Measurements from ENCODE around the gene OR56A5. TPM values are rescaled to one million over a fixed set of nuclear protein-coding genes. Genes with fewer than 3 reads are reported as not detected.

The OR56A5 gene
- total and polyA plus RNA-seq, 2 experiments from 2014 or later = not detected

- DNase-seq = no peak
- no peaks in the 10 kb centered on the region for H3K9me2 ChIP-seq (ENCODE audit: insufficient read depth)
- H3F3A ChIP-seq (ENCODE audit: insufficient read depth) = no peaks in the 10 kb centered on the region
- H3K27ac ChIP-seq = no peak overlapping the region
- in situ Hi-C loops (cut with MboI) = no loop called here
- no peak overlapping the region for H3K9ac ChIP-seq
- no peak overlapping the region for H3K4me2 ChIP-seq (ENCODE audit: unreplicated experiment)
- no peaks in the 10 kb centered on the region for H3K27me3 ChIP-seq (replicated peaks; ENCODE audit: insufficient read depth)
- no peaks in the 10 kb centered on the region for H3K4me1 ChIP-seq (ENCODE audit: insufficient read depth)
- H3K36me3 ChIP-seq (ENCODE audit: low read depth) = no peaks in the 10 kb centered on the region
- H3K4me3 ChIP-seq = no peak overlapping the region
- H3K79me2 ChIP-seq (ENCODE audit: insufficient read depth) = no peaks in the 10 kb centered on the region
- H4K20me1 ChIP-seq (ENCODE audit: insufficient read depth) = no peaks in the 10 kb centered on the region
- H2AFZ ChIP-seq = no peak overlapping the region
- TF ChIP-seq EZH2 (IDR thresholded peaks at IDR 0.05; ENCODE audit: insufficient read depth, poor library complexity, severe bottlenecking) (no peak), EZH2phosphoT487 (IDR thresholded peaks at IDR 0.05; ENCODE audit: insufficient read depth, low read depth) (no peak)
- no peaks in the 10 kb centered on the region for H3K9me3 ChIP-seq (ENCODE audit: low read depth)
- WGBS, 2 experiments (ENCODE audit: low coverage in 1 of 2, low lambda C conversion rate in 2 of 2, missing lambda C conversion rate in 2 of 2) = 45 to 60% methylated on average over 10 of the region's 10 CpGs
These were observed 35.2 kb downstream of the OR56A5 start for GRCh38 chr11:5933116-5933515.

- Histone ChIP-seq H3K27ac (no peak overlapping the region), H3K9me2 (ENCODE audit: insufficient read depth) (no peaks in the 10 kb centered on the region), H3F3A (ENCODE audit: insufficient read depth) (no peaks in the 10 kb centered on the region), H3K4me2 (ENCODE audit: unreplicated experiment) (no peak overlapping the region), H3K4me3 (no peak overlapping the region), H3K36me3 (ENCODE audit: low read depth) (no peaks in the 10 kb centered on the region), H2AFZ (no peak overlapping the region), H3K27me3 (replicated peaks; ENCODE audit: insufficient read depth) (no peaks in the 10 kb centered on the region), H3K9me3 (ENCODE audit: low read depth) (no peaks in the 10 kb centered on the region), H3K4me1 (ENCODE audit: insufficient read depth) (no peaks in the 10 kb centered on the region), H4K20me1 (ENCODE audit: insufficient read depth) (no peaks in the 10 kb centered on the region), H3K9ac (no peak overlapping the region), H3K79me2 (ENCODE audit: insufficient read depth) (no peaks in the 10 kb centered on the region)
- DNase-seq = no peak
- TF ChIP-seq EZH2phosphoT487 (IDR thresholded peaks at IDR 0.05; ENCODE audit: insufficient read depth, low read depth) = no peak
- no peak for TF ChIP-seq EZH2 (IDR thresholded peaks at IDR 0.05; ENCODE audit: insufficient read depth, poor library complexity, severe bottlenecking)
- 73 to 80% methylated on average over 11 of the region's 11 CpGs for WGBS, 2 experiments (ENCODE audit: low coverage in 1 of 2, low lambda C conversion rate in 2 of 2, missing lambda C conversion rate in 2 of 2)
- in situ Hi-C loops (cut with MboI) = no loop called here
These were observed 35.6 kb downstream of the OR56A5 start for GRCh38 chr11:5932671-5933070.

GRCh38 chr11:5931061-5931460, 37.2 kb downstream of the OR56A5 start:
- Histone ChIP-seq H2AFZ (no peak overlapping the region), H3K9ac (no peak overlapping the region), H4K20me1 (ENCODE audit: insufficient read depth) (no peaks in the 10 kb centered on the region), H3K4me1 (ENCODE audit: insufficient read depth) (no peaks in the 10 kb centered on the region), H3K27ac (no peak overlapping the region), H3K79me2 (ENCODE audit: insufficient read depth) (no peaks in the 10 kb centered on the region), H3K27me3 (replicated peaks; ENCODE audit: insufficient read depth) (no peaks in the 10 kb centered on the region), H3F3A (ENCODE audit: insufficient read depth) (no peaks in the 10 kb centered on the region), H3K9me3 (ENCODE audit: low read depth) (no peaks in the 10 kb centered on the region), H3K9me2 (ENCODE audit: insufficient read depth) (no peaks in the 10 kb centered on the region), H3K4me3 (no peak overlapping the region), H3K36me3 (ENCODE audit: low read depth) (no peaks in the 10 kb centered on the region), H3K4me2 (ENCODE audit: unreplicated experiment) (no peak overlapping the region)
- no peak for TF ChIP-seq EZH2 (IDR thresholded peaks at IDR 0.05; ENCODE audit: insufficient read depth, poor library complexity, severe bottlenecking)
- no peak for TF ChIP-seq EZH2phosphoT487 (IDR thresholded peaks at IDR 0.05; ENCODE audit: insufficient read depth, low read depth)
- WGBS, 2 experiments (ENCODE audit: low coverage in 1 of 2, low lambda C conversion rate in 2 of 2, missing lambda C conversion rate in 2 of 2) = 37 to 46% methylated on average over 8 of the region's 8 CpGs
- in situ Hi-C loops (cut with MboI) = no loop called here
- DNase-seq = no peak

GRCh38 chr11:5930614-5931013, 37.7 kb downstream of the OR56A5 start:
- Histone ChIP-seq H3K4me1 (ENCODE audit: insufficient read depth) (no peaks in the 10 kb centered on the region), H3K79me2 (ENCODE audit: insufficient read depth) (no peaks in the 10 kb centered on the region), H2AFZ (no peak overlapping the region), H3K9ac (no peak overlapping the region), H3K4me3 (no peak overlapping the region), H3K27me3 (replicated peaks; ENCODE audit: insufficient read depth) (no peaks in the 10 kb centered on the region), H3K9me3 (ENCODE audit: low read depth) (no peaks in the 10 kb centered on the region), H3F3A (ENCODE audit: insufficient read depth) (no peaks in the 10 kb centered on the region), H3K4me2 (ENCODE audit: unreplicated experiment) (no peak overlapping the region), H3K9me2 (ENCODE audit: insufficient read depth) (no peaks in the 10 kb centered on the region), H4K20me1 (ENCODE audit: insufficient read depth) (no peaks in the 10 kb centered on the region), H3K27ac (no peak overlapping the region), H3K36me3 (ENCODE audit: low read depth) (no peaks in the 10 kb centered on the region)
- no peak for DNase-seq
- TF ChIP-seq EZH2phosphoT487 (IDR thresholded peaks at IDR 0.05; ENCODE audit: insufficient read depth, low read depth) (no peak), EZH2 (IDR thresholded peaks at IDR 0.05; ENCODE audit: insufficient read depth, poor library complexity, severe bottlenecking) (no peak)
- in situ Hi-C loops (cut with MboI) = no loop called here
- WGBS, 2 experiments (ENCODE audit: low coverage in 1 of 2, low lambda C conversion rate in 2 of 2, missing lambda C conversion rate in 2 of 2) = 57 to 58% methylated on average over 18 to 19 of the region's 19 CpGs
